HEK293 (cell line): ENCODE results near the gene UMOD.

Experiments
- CTCF ChIA-PET: fragments of 350-600 bp; formaldehyde crosslinking; extraction: SDS; loops from one replicate; lab custom pipeline; 2021; ENCODE audit warnings: antibody characterized with exemption; lab: Yijun Ruan, JAX
- POLR2A ChIA-PET: fragments of 300-600 bp; formaldehyde crosslinking; extraction: SDS; loops from one replicate; lab custom pipeline; 2020; ENCODE audit warnings: antibody characterized with exemption, inconsistent platforms; lab: Yijun Ruan, JAX
- H3K27ac ChIP-seq: fragments of 200-500 bp; sonication (Bioruptor generic); 2 replicates; pipeline ENCODE4 v1.5.1; 2014; ENCODE audit warnings: low read depth, low read length, control low read depth, inconsistent platforms; ENCODE audit errors: extremely low read depth
- H3K36me3 ChIP-seq, 2 experiments: fragments of 200-500 bp in 1 of 2; sonication (Bioruptor generic) in 1 of 2; 1 replicate in 1 of 2; 2 replicates in 1 of 2; pipeline ENCODE4 v1.5.1; 2014 to 2017; ENCODE audit warnings: inconsistent platforms in 2 of 2, low read length in 2 of 2; ENCODE audit not compliant: control insufficient read depth in 2 of 2, insufficient read depth in 1 of 2
- H3K4me1 ChIP-seq: fragments of 200-500 bp; sonication (Bioruptor generic); 2 replicates; pipeline ENCODE4 v1.5.1; 2014; ENCODE audit warnings: mild to moderate bottlenecking, low read length, inconsistent platforms; ENCODE audit not compliant: control insufficient read depth, insufficient read depth
- H3K4me3 ChIP-seq: 2 replicates; pipeline ENCODE4 v1.5.1; 2011; ENCODE audit warnings: low read depth, mild to moderate bottlenecking, control low read depth, low read length, moderate library complexity
- H3K9me3 ChIP-seq: fragments of 200-500 bp; sonication (Bioruptor generic); 2 replicates; pipeline ENCODE4 v1.5.1; 2014; ENCODE audit warnings: low read depth, low read length, inconsistent platforms; ENCODE audit not compliant: control insufficient read depth, insufficient read depth
- GLIS1 ChIP-seq: fragments of 450-650 bp; formaldehyde crosslinking; IDR thresholded peaks from 2 replicates; pipeline ENCODE4 v1.5.1; 2016; ENCODE audit warnings: missing biosample characterization, missing genetic modification characterization
- KLF16 ChIP-seq: fragments of 450-650 bp; formaldehyde crosslinking; IDR thresholded peaks from 2 replicates; pipeline ENCODE4 v1.5.1; 2017; ENCODE audit warnings: missing biosample characterization, missing genetic modification characterization
- KLF7 ChIP-seq: fragments of 450-650 bp; formaldehyde crosslinking; IDR thresholded peaks from 2 replicates; pipeline ENCODE4 v1.5.1; 2016; ENCODE audit warnings: missing biosample characterization, missing genetic modification characterization, borderline replicate concordance
- PRDM1 ChIP-seq: fragments of 450-650 bp; formaldehyde crosslinking; IDR thresholded peaks from 2 replicates; pipeline ENCODE4; 2016; ENCODE audit warnings: missing biosample characterization, missing genetic modification characterization
- SCRT2 ChIP-seq: fragments of 450-650 bp; formaldehyde crosslinking; IDR thresholded peaks from 2 replicates; pipeline ENCODE4 v1.5.1; 2016; ENCODE audit warnings: missing biosample characterization, missing genetic modification characterization
- SETDB1 ChIP-seq: IDR thresholded peaks from one replicate; pipeline ENCODE4 v1.6.1; 2017; ENCODE audit warnings: mild to moderate bottlenecking, low read length, moderate library complexity, mixed read lengths; ENCODE audit not compliant: insufficient read length
- SP7 ChIP-seq: fragments of 450-650 bp; formaldehyde crosslinking; IDR thresholded peaks from 2 replicates; pipeline ENCODE4 v1.5.1; 2016; ENCODE audit warnings: missing biosample characterization, missing genetic modification characterization
- ZEB2 ChIP-seq: fragments of 450-650 bp; formaldehyde crosslinking; IDR thresholded peaks from 2 replicates; pipeline ENCODE4 v1.5.1; 2016; ENCODE audit warnings: missing biosample characterization, missing genetic modification characterization
- ZNF114 ChIP-seq: fragments of 450-650 bp; formaldehyde crosslinking; IDR thresholded peaks from 2 replicates; pipeline ENCODE4 v1.5.0; 2017; ENCODE audit warnings: missing biosample characterization, missing genetic modification characterization
- ZNF138 ChIP-seq: fragments of 450-650 bp; formaldehyde crosslinking; IDR thresholded peaks from 2 replicates; pipeline ENCODE4 v1.5.1; 2016; ENCODE audit warnings: missing biosample characterization, missing genetic modification characterization, borderline replicate concordance
- ZNF146 ChIP-seq: fragments of 450-650 bp; formaldehyde crosslinking; IDR thresholded peaks from 2 replicates; pipeline ENCODE4 v1.5.1; 2016; ENCODE audit warnings: missing biosample characterization, missing genetic modification characterization
- ZNF202 ChIP-seq: fragments of 450-650 bp; formaldehyde crosslinking; IDR thresholded peaks from 2 replicates; pipeline ENCODE4 v1.5.1; 2016; ENCODE audit warnings: missing biosample characterization, missing genetic modification characterization, borderline replicate concordance
- ZNF248 ChIP-seq: fragments of 450-650 bp; formaldehyde crosslinking; IDR thresholded peaks from 2 replicates; pipeline ENCODE4 v1.5.1; 2017; ENCODE audit warnings: missing biosample characterization, missing genetic modification characterization
- ZNF311 ChIP-seq: fragments of 450-650 bp; formaldehyde crosslinking; IDR thresholded peaks from 2 replicates; pipeline ENCODE4 v1.5.1; 2017; ENCODE audit warnings: missing biosample characterization, missing genetic modification characterization, borderline replicate concordance
- ZNF341 ChIP-seq: fragments of 450-650 bp; formaldehyde crosslinking; IDR thresholded peaks from 2 replicates; pipeline ENCODE4; 2016; ENCODE audit warnings: low read depth, missing biosample characterization, missing genetic modification characterization
- ZNF350 ChIP-seq: fragments of 450-650 bp; formaldehyde crosslinking; IDR thresholded peaks from 2 replicates; pipeline ENCODE4 v1.5.0; 2017; ENCODE audit warnings: missing biosample characterization, mild to moderate bottlenecking, missing genetic modification characterization
- ZNF37A ChIP-seq: fragments of 450-650 bp; IDR thresholded peaks from 2 replicates; pipeline ENCODE4 v1.5.1; 2018; ENCODE audit warnings: missing biosample characterization, missing genetic modification characterization
- ZNF391 ChIP-seq: fragments of 450-650 bp; formaldehyde crosslinking; IDR thresholded peaks from 2 replicates; pipeline ENCODE4 v1.5.1; 2016; ENCODE audit warnings: low read depth, missing biosample characterization, missing genetic modification characterization, borderline replicate concordance
- ZNF473 ChIP-seq: fragments of 450-650 bp; formaldehyde crosslinking; IDR thresholded peaks from 2 replicates; pipeline ENCODE4 v1.5.1; 2017; ENCODE audit warnings: missing biosample characterization, missing genetic modification characterization
- ZNF501 ChIP-seq: fragments of 450-650 bp; formaldehyde crosslinking; IDR thresholded peaks from 2 replicates; pipeline ENCODE4 v1.5.1; 2016; ENCODE audit warnings: missing biosample characterization, missing genetic modification characterization
- ZNF514 ChIP-seq: fragments of 450-650 bp; formaldehyde crosslinking; IDR thresholded peaks from 2 replicates; pipeline ENCODE4 v1.5.1; 2016; ENCODE audit warnings: missing biosample characterization, missing genetic modification characterization
- ZNF530 ChIP-seq: fragments of 450-650 bp; formaldehyde crosslinking; IDR thresholded peaks from 2 replicates; pipeline ENCODE4 v1.5.1; 2016; ENCODE audit warnings: low read depth, missing biosample characterization, missing genetic modification characterization
- ZNF544 ChIP-seq: fragments of 450-650 bp; formaldehyde crosslinking; IDR thresholded peaks from 2 replicates; pipeline ENCODE4 v1.5.0; 2017; ENCODE audit warnings: missing biosample characterization, missing genetic modification characterization
- ZNF600 ChIP-seq: fragments of 450-650 bp; formaldehyde crosslinking; IDR thresholded peaks from 2 replicates; pipeline ENCODE4 v1.5.1; 2016; ENCODE audit warnings: missing biosample characterization, missing genetic modification characterization
- ZNF624 ChIP-seq: fragments of 450-650 bp; formaldehyde crosslinking; IDR thresholded peaks from 2 replicates; pipeline ENCODE4 v1.5.1; 2017; ENCODE audit warnings: missing biosample characterization, missing genetic modification characterization
- ZNF792 ChIP-seq: fragments of 450-650 bp; formaldehyde crosslinking; IDR thresholded peaks from 2 replicates; pipeline ENCODE4 v1.5.1; 2016; ENCODE audit warnings: missing biosample characterization, missing genetic modification characterization
- ZNF830 ChIP-seq: fragments of 450-650 bp; IDR thresholded peaks from 2 replicates; pipeline ENCODE4 v1.5.0; 2018; ENCODE audit warnings: missing biosample characterization, missing genetic modification characterization, low read depth, mild to moderate bottlenecking, moderate library complexity
- ZNF837 ChIP-seq: fragments of 450-650 bp; formaldehyde crosslinking; IDR thresholded peaks from 2 replicates; pipeline ENCODE4 v1.5.1; 2016; ENCODE audit warnings: missing biosample characterization, missing genetic modification characterization
- TF ChIP-seq, protein P1 (sequence below): fragments of 450-650 bp; formaldehyde crosslinking; IDR thresholded peaks from 2 replicates; pipeline ENCODE4 v1.5.0; 2017; ENCODE audit warnings: missing biosample characterization, missing genetic modification characterization, borderline replicate concordance
- TF ChIP-seq, protein P2 (sequence below): fragments of 450-650 bp; formaldehyde crosslinking; IDR thresholded peaks from 2 replicates; pipeline ENCODE4 v1.5.1; 2016; ENCODE audit warnings: missing biosample characterization, missing genetic modification characterization
- TF ChIP-seq, protein P3 (sequence below): fragments of 450-650 bp; formaldehyde crosslinking; optimal IDR thresholded peaks from 2 replicates; pipeline ENCODE3; 2016; ENCODE audit warnings: missing biosample characterization, mild to moderate bottlenecking, missing genetic modification characterization
- TF ChIP-seq, protein P4 (sequence below): fragments of 450-650 bp; formaldehyde crosslinking; IDR thresholded peaks from 2 replicates; pipeline ENCODE4 v1.5.1; 2016; ENCODE audit warnings: missing biosample characterization, missing genetic modification characterization

Gene UMOD

DNA sequence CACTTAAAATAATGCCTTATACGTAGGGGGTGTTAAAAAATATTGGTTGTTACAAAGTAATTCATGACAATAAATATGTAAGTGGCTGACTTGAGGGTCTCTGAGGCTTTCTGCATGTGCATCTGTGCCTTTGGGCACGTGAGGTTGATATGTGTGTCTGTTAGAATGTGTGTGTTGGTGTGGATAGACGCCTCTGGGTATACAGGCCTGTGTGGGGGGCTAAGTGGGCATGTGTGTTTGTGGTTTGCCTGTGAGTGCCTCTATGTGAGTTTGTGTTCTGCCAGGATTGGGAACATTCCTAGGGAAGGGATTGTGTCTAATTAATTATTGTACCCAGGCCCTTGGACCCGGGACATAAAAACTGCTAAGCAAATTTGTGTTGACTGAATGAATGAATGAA, 44.2 kb downstream of the UMOD start:
- ChIA-PET POLR2A (no interaction called here), CTCF (interaction anchor here (0.7 to 4.3 kb wide), 2 partner anchors 7 to 15 kb away, joined by 3 to 26 read pairs; no protein-coding TSS in a partner anchor)
- Histone ChIP-seq H3K36me3 (no peaks in the 10 kb centered on the region), H3K27ac (no peak overlapping the region), H3K9me3 (no peaks in the 10 kb centered on the region), H3K4me3 (no peak overlapping the region), H3K4me1 (no peaks in the 10 kb centered on the region)
- TF ChIP-seq ZNF311 (tag by site-specific recombination) (no peak), ZNF138 (tag by site-specific recombination) (no peak), ZNF473 (tag by site-specific recombination) (no peak), ZNF624 (tag by site-specific recombination) (no peak), ZNF792 (tag by site-specific recombination) (no peak), ZNF114 (tag by site-specific recombination) (no peak), ZNF600 (tag by site-specific recombination) (no peak), SP7 (no peak), SETDB1 (no peak), ZNF530 (tag by site-specific recombination) (no peak), GLIS1 (tag by site-specific recombination) (no peak), ZNF146 (tag by site-specific recombination) (no peak), KLF7 (tag by site-specific recombination) (no peak), ZNF350 (tag by site-specific recombination) (no peak), ZNF37A (tag by site-specific recombination) (no peak), ZNF544 (no peak), ZNF341 (tag by site-specific recombination) (no peak)
- TF ChIP-seq, protein P1, sequence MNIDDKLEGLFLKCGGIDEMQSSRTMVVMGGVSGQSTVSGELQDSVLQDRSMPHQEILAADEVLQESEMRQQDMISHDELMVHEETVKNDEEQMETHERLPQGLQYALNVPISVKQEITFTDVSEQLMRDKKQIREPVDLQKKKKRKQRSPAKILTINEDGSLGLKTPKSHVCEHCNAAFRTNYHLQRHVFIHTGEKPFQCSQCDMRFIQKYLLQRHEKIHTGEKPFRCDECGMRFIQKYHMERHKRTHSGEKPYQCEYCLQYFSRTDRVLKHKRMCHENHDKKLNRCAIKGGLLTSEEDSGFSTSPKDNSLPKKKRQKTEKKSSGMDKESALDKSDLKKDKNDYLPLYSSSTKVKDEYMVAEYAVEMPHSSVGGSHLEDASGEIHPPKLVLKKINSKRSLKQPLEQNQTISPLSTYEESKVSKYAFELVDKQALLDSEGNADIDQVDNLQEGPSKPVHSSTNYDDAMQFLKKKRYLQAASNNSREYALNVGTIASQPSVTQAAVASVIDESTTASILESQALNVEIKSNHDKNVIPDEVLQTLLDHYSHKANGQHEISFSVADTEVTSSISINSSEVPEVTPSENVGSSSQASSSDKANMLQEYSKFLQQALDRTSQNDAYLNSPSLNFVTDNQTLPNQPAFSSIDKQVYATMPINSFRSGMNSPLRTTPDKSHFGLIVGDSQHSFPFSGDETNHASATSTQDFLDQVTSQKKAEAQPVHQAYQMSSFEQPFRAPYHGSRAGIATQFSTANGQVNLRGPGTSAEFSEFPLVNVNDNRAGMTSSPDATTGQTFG = no peak
- TF ChIP-seq, protein P2, sequence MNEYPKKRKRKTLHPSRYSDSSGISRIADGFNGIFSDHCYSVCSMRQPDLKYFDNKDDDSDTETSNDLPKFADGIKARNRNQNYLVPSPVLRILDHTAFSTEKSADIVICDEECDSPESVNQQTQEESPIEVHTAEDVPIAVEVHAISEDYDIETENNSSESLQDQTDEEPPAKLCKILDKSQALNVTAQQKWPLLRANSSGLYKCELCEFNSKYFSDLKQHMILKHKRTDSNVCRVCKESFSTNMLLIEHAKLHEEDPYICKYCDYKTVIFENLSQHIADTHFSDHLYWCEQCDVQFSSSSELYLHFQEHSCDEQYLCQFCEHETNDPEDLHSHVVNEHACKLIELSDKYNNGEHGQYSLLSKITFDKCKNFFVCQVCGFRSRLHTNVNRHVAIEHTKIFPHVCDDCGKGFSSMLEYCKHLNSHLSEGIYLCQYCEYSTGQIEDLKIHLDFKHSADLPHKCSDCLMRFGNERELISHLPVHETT (tag by site-specific recombination) = no peak

DNA sequence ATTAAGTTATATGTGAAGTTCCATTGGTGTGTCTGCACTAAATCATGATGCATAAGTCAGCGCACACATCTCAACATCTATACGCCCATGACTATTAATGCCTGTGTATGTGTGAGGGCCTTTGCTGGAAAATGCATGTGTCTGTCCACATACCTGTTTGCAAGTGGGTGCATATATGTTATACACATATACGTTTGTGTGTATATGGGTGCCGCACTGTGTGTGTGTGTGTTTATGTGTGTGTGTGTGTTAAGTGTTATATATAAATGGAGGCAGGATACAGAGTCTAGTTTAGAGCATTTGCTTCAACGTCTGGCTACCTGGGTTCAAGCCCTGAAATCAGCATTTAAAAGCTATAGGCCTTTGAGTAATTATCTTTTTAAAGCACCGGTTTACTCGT, 44.7 kb downstream of the UMOD start:
- Histone ChIP-seq H3K4me1 (no peaks in the 10 kb centered on the region), H3K4me3 (no peak overlapping the region), H3K9me3 (no peaks in the 10 kb centered on the region), H3K36me3 (no peaks in the 10 kb centered on the region), H3K27ac (no peak overlapping the region)
- CTCF ChIA-PET = interaction anchor here (0.7 to 4.3 kb wide), 2 partner anchors 7 to 15 kb away, joined by 3 to 26 read pairs; no protein-coding TSS in a partner anchor
- POLR2A ChIA-PET = no interaction called here
- TF ChIP-seq, protein P3, sequence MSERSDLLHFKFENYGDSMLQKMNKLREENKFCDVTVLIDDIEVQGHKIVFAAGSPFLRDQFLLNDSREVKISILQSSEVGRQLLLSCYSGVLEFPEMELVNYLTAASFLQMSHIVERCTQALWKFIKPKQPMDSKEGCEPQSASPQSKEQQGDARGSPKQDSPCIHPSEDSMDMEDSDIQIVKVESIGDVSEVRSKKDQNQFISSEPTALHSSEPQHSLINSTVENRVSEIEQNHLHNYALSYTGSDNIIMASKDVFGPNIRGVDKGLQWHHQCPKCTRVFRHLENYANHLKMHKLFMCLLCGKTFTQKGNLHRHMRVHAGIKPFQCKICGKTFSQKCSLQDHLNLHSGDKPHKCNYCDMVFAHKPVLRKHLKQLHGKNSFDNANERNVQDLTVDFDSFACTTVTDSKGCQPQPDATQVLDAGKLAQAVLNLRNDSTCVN = no peak
- TF ChIP-seq ZNF501 (tag by site-specific recombination) (no peak), ZNF837 (no peak), ZNF202 (tag by site-specific recombination) (no peak), SCRT2 (tag by site-specific recombination) (no peak), ZNF248 (tag by site-specific recombination) (no peak), ZNF391 (tag by site-specific recombination) (no peak), ZEB2 (tag by site-specific recombination) (no peak), KLF16 (tag by site-specific recombination) (no peak), ZNF514 (tag by site-specific recombination) (no peak), ZNF830 (tag by site-specific recombination) (no peak), PRDM1 (tag by site-specific recombination) (no peak)
- TF ChIP-seq, protein P4, sequence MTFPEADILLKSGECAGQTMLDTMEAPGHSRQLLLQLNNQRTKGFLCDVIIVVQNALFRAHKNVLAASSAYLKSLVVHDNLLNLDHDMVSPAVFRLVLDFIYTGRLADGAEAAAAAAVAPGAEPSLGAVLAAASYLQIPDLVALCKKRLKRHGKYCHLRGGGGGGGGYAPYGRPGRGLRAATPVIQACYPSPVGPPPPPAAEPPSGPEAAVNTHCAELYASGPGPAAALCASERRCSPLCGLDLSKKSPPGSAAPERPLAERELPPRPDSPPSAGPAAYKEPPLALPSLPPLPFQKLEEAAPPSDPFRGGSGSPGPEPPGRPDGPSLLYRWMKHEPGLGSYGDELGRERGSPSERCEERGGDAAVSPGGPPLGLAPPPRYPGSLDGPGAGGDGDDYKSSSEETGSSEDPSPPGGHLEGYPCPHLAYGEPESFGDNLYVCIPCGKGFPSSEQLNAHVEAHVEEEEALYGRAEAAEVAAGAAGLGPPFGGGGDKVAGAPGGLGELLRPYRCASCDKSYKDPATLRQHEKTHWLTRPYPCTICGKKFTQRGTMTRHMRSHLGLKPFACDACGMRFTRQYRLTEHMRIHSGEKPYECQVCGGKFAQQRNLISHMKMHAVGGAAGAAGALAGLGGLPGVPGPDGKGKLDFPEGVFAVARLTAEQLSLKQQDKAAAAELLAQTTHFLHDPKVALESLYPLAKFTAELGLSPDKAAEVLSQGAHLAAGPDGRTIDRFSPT = no peak
